ENCODE measurements around the gene FAM47E. TPM values are rescaled to one million over a fixed set of nuclear protein-coding genes. Genes with fewer than 3 reads are reported as not detected.

The FAM47E gene
- total and polyA plus RNA-seq, 2 of the 13 experiments (the other 11 are each of a cell fraction or from before 2014, with no cell fraction given): 0.33 to 0.66 TPM

- TF ChIP-seq, protein P1, sequence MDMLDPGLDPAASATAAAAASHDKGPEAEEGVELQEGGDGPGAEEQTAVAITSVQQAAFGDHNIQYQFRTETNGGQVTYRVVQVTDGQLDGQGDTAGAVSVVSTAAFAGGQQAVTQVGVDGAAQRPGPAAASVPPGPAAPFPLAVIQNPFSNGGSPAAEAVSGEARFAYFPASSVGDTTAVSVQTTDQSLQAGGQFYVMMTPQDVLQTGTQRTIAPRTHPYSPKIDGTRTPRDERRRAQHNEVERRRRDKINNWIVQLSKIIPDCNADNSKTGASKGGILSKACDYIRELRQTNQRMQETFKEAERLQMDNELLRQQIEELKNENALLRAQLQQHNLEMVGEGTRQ (IDR thresholded peaks at IDR 0.05; ENCODE audit: low read depth, low read length): no peak
- TF ChIP-seq, protein P1 (CRISPR knock-in tag; IDR thresholded peaks at IDR 0.05; ENCODE audit: borderline replicate concordance): peak; percentile 20; the same call in 1 of the 2 replicates
- TF ChIP-seq ZNF160 (CRISPR knock-in tag; IDR thresholded peaks at IDR 0.05): peak; percentile 43; the same call in 1 of the 2 replicates
- no peak for TF ChIP-seq ZNF138 (CRISPR knock-in tag; IDR thresholded peaks at IDR 0.05; ENCODE audit: low read depth)
- peak; percentile 82 for TF ChIP-seq KDM2A (CRISPR knock-in tag; IDR thresholded peaks at IDR 0.05; ENCODE audit: borderline replicate concordance, low read depth)
- peak; percentile 51; the same call in 1 of the 2 replicates for TF ChIP-seq ZNF205 (CRISPR knock-in tag; IDR thresholded peaks at IDR 0.05)
- TF ChIP-seq ZNF570 (CRISPR knock-in tag; IDR thresholded peaks at IDR 0.05; ENCODE audit: borderline replicate concordance): no peak
- 0 out of 2 replicates have a peak, but pooled peaks have one; percentile 16 for TF ChIP-seq ESRRA (CRISPR knock-in tag; IDR thresholded peaks at IDR 0.05; ENCODE audit: low read depth)
- no peak for TF ChIP-seq JUN (CRISPR knock-in tag; IDR thresholded peaks at IDR 0.05)
- TF ChIP-seq, protein P2, sequence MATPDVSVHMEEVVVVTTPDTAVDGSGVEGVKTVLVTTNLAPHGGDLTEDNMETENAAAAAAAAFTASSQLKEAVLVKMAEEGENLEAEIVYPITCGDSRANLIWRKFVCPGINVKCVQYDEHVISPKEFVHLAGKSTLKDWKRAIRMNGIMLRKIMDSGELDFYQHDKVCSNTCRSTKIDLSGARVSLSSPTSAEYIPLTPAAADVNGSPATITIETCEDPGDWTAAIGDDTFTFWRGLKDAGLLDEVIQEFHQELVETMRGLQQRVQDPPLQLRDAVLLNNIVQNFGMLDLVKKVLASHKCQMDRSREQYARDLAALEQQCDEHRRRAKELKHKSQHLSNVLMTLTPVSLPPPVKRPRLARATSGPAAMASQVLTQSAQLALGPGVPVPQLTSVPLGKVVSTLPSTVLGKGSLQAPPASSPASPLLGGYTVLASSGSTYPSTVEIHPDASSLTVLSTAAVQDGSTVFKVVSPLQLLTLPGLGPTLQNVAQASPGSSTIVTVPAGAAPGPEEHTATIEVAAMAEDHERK (CRISPR knock-in tag; IDR thresholded peaks at IDR 0.05; ENCODE audit: low read depth): no peak
- peak; percentile 46 for TF ChIP-seq HNF4A (CRISPR knock-in tag; IDR thresholded peaks at IDR 0.05)
- no peak for TF ChIP-seq TRIM24 (CRISPR knock-in tag; IDR thresholded peaks at IDR 0.05)
- TF ChIP-seq, protein P3, sequence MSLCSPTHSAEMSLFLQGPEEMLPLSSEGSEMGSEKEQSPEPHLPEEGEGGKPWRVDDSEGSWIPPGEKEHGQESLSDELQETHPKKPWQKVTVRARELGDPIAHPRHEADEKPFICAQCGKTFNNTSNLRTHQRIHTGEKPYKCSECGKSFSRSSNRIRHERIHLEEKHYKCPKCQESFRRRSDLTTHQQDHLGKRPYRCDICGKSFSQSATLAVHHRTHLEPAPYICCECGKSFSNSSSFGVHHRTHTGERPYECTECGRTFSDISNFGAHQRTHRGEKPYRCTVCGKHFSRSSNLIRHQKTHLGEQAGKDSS (CRISPR knock-in tag; IDR thresholded peaks at IDR 0.05; ENCODE audit: borderline replicate concordance, low read depth): no peak
- TF ChIP-seq ZZZ3 (CRISPR knock-in tag; IDR thresholded peaks at IDR 0.05; ENCODE audit: borderline replicate concordance): no peak
- TF ChIP-seq ELF4 (CRISPR knock-in tag; IDR thresholded peaks at IDR 0.05; ENCODE audit: borderline replicate concordance): no peak
- TF ChIP-seq PBX3 (CRISPR knock-in tag; IDR thresholded peaks at IDR 0.05; ENCODE audit: borderline replicate concordance): no peak
- peak; percentile 72; the same call in 1 of the 2 replicates for TF ChIP-seq ISL2 (CRISPR knock-in tag; IDR thresholded peaks at IDR 0.05)
- TF ChIP-seq ZNF501 (CRISPR knock-in tag; IDR thresholded peaks at IDR 0.05): peak; percentile 76; the same call in 1 of the 2 replicates
- TF ChIP-seq NRL (CRISPR knock-in tag; IDR thresholded peaks at IDR 0.05; ENCODE audit: borderline replicate concordance): peak; percentile 71; the same call in 1 of the 2 replicates
- TF ChIP-seq, protein P4, sequence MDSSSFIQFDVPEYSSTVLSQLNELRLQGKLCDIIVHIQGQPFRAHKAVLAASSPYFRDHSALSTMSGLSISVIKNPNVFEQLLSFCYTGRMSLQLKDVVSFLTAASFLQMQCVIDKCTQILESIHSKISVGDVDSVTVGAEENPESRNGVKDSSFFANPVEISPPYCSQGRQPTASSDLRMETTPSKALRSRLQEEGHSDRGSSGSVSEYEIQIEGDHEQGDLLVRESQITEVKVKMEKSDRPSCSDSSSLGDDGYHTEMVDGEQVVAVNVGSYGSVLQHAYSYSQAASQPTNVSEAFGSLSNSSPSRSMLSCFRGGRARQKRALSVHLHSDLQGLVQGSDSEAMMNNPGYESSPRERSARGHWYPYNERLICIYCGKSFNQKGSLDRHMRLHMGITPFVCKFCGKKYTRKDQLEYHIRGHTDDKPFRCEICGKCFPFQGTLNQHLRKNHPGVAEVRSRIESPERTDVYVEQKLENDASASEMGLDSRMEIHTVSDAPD (CRISPR knock-in tag; IDR thresholded peaks at IDR 0.05): 0 out of 2 replicates have a peak, but pooled peaks have one; percentile 50
- TF ChIP-seq NFKBIZ (CRISPR knock-in tag; IDR thresholded peaks at IDR 0.05): peak; percentile 71; the same call in 1 of the 2 replicates
These were observed 54.7 kb downstream of the FAM47E start, which contains the start of gene STBD1 (continued) for GRCh38 chr4:76305971-76306881.
